IMR-90 (cell line): Measurements from ENCODE around the gene GOT1. TPM values are rescaled to one million over a fixed set of nuclear protein-coding genes. Genes with fewer than 3 reads are reported as not detected.

Experiments used
- ATAC-seq: fragments of 200-7000 bp; cut with Tn5 transposase; 2 replicates; pipeline ENCODE4 v1.9.1; 2020; ENCODE audit warnings: low read depth, mild to moderate bottlenecking, moderate library complexity
- BruUV-seq: library from RNA; stranded (reverse); fragments of 400-500 nt; replicated peaks from 2 replicates; lab custom pipeline; 2021; lab: Mats Ljungman, UMichigan
- CTCF ChIA-PET: fragments of 300-600 bp; formaldehyde crosslinking; extraction: SDS; loops from one replicate; lab custom pipeline; 2021; ENCODE audit warnings: antibody characterized with exemption; lab: Yijun Ruan, JAX
- POLR2A ChIA-PET: fragments of 300-600 bp; sonication (Branson Sonifier 250); formaldehyde crosslinking; loops from one replicate; lab custom pipeline; 2022; ENCODE audit warnings: antibody characterized with exemption; ENCODE audit not compliant: unreplicated experiment; lab: Charles Lee
- DNase-seq: peaks from one replicate; pipeline ENCODE4 v3.0.0; 2013
- H2AFZ ChIP-seq: replicated peaks from 2 replicates; pipeline ENCODE3; 2013; ENCODE audit warnings: low read length, mild to moderate bottlenecking; ENCODE audit not compliant: poor library complexity
- H2AK5ac ChIP-seq: 2 replicates; pipeline ENCODE4 v1.6.1; 2013; ENCODE audit warnings: low read depth, low read length, inconsistent platforms
- H2AK9ac ChIP-seq: replicated peaks from 2 replicates; pipeline ENCODE3; 2013; ENCODE audit warnings: mild to moderate bottlenecking, low read depth, low read length, moderate library complexity; ENCODE audit not compliant: poor library complexity
- H2BK120ac ChIP-seq: 2 replicates; pipeline ENCODE4 v1.6.1; 2013; ENCODE audit warnings: low read depth, low read length, inconsistent platforms
- H2BK15ac ChIP-seq: 3 replicates; pipeline ENCODE4 v1.6.1; 2013; ENCODE audit warnings: low read depth, low read length, inconsistent platforms
- H2BK20ac ChIP-seq: 2 replicates; pipeline ENCODE4 v1.6.1; 2013; ENCODE audit warnings: low read depth, mild to moderate bottlenecking, inconsistent platforms, low read length, moderate library complexity
- H2BK5ac ChIP-seq: 2 replicates; pipeline ENCODE4 v1.6.1; 2013; ENCODE audit warnings: mild to moderate bottlenecking, low read depth, low read length, inconsistent platforms; ENCODE audit not compliant: poor library complexity, severe bottlenecking
- H3K14ac ChIP-seq: replicated peaks from 2 replicates; pipeline ENCODE4 v1.6.1; 2013; ENCODE audit warnings: low read depth, low read length, inconsistent platforms
- H3K18ac ChIP-seq: 2 replicates; pipeline ENCODE4 v1.6.1; 2013; ENCODE audit warnings: low read depth, low read length, control low read depth
- H3K23ac ChIP-seq: 2 replicates; pipeline ENCODE4 v1.6.1; 2013; ENCODE audit warnings: low read depth, low read length, inconsistent platforms
- H3K27ac ChIP-seq: 2 replicates; pipeline ENCODE4 v1.5.1; 2013; ENCODE audit warnings: mild to moderate bottlenecking, control low read depth, low read length; ENCODE audit not compliant: insufficient read depth
- H3K27me3 ChIP-seq: 2 replicates; pipeline ENCODE4 v1.6.1; 2013; ENCODE audit warnings: low read length; ENCODE audit not compliant: control insufficient read depth, insufficient read depth
- H3K36me3 ChIP-seq: 2 replicates; pipeline ENCODE4 v1.6.1; 2013; ENCODE audit warnings: low read length, mixed read lengths; ENCODE audit not compliant: control insufficient read depth, insufficient read depth
- H3K4ac ChIP-seq: 2 replicates; pipeline ENCODE4 v1.6.1; 2013; ENCODE audit warnings: low read depth, low read length, inconsistent platforms
- H3K4me1 ChIP-seq: 2 replicates; pipeline ENCODE4 v1.6.1; 2013; ENCODE audit warnings: low read length, mixed read lengths; ENCODE audit not compliant: control insufficient read depth, insufficient read depth
- H3K4me2 ChIP-seq: 2 replicates; pipeline ENCODE4 v1.6.1; 2013; ENCODE audit warnings: low read depth, mild to moderate bottlenecking, control low read depth, low read length, moderate library complexity
- H3K4me3 ChIP-seq: 2 replicates; pipeline ENCODE4 v1.5.1; 2013; ENCODE audit warnings: low read depth, mild to moderate bottlenecking, control low read depth, low read length, moderate library complexity; ENCODE audit not compliant: insufficient read depth
- H3K56ac ChIP-seq: 2 replicates; pipeline ENCODE4 v1.6.1; 2013; ENCODE audit warnings: low read length, inconsistent platforms; ENCODE audit not compliant: insufficient read depth; ENCODE audit errors: extremely low read depth
- H3K79me1 ChIP-seq, 2 experiments: 2 replicates each; pipeline ENCODE4 v1.6.1; 2013; ENCODE audit warnings: low read length in 2 of 2, inconsistent platforms in 1 of 2, low read depth in 1 of 2
- H3K9ac ChIP-seq: 2 replicates; pipeline ENCODE4 v1.6.1; 2013; ENCODE audit warnings: low read depth, low read length, control low read depth
- H3K9me1 ChIP-seq: 2 replicates; pipeline ENCODE4 v1.6.1; 2013; ENCODE audit warnings: low read length, inconsistent platforms; ENCODE audit not compliant: insufficient read depth
- H3K9me3 ChIP-seq: 2 replicates; pipeline ENCODE4 v1.6.1; 2013; ENCODE audit warnings: low read length; ENCODE audit not compliant: control insufficient read depth, insufficient read depth
- H4K20me1 ChIP-seq: 2 replicates; pipeline ENCODE4 v1.6.1; 2013; ENCODE audit warnings: low read length, inconsistent platforms; ENCODE audit not compliant: insufficient read depth
- H4K5ac ChIP-seq: 2 replicates; pipeline ENCODE4 v1.6.1; 2013; ENCODE audit warnings: mild to moderate bottlenecking, low read depth, low read length, control low read depth
- H4K8ac ChIP-seq, 2 experiments: 2 replicates each; pipeline ENCODE4 v1.6.1; 2013; ENCODE audit warnings: low read depth in 2 of 2, low read length in 2 of 2, control low read depth in 1 of 2, inconsistent platforms in 1 of 2
- H4K91ac ChIP-seq: 2 replicates; pipeline ENCODE4 v1.6.1; 2013; ENCODE audit warnings: low read depth, low read length, inconsistent platforms; ENCODE audit not compliant: insufficient read depth
- CEBPB ChIP-seq: IDR thresholded peaks from 2 replicates; pipeline ENCODE4 v1.6.1; 2012; ENCODE audit warnings: low read depth, low read length, improper control_type of control experiment
- CHD1 ChIP-seq: IDR thresholded peaks from 2 replicates; pipeline ENCODE4 v1.6.1; 2012; ENCODE audit warnings: low read depth, low read length, improper control_type of control experiment
- CTCF ChIP-seq: conservative IDR thresholded peaks from 2 replicates; pipeline ENCODE4 v1.5.1; 2012; ENCODE audit warnings: mild to moderate bottlenecking, low read depth, low read length, improper control_type of control experiment
- ELK1 ChIP-seq: fragments of 150-350 bp; IDR thresholded peaks from 2 replicates; pipeline ENCODE4 v1.6.1; 2016; ENCODE audit warnings: low read depth, mild to moderate bottlenecking, low read length, moderate library complexity, borderline replicate concordance
- MAZ ChIP-seq: IDR thresholded peaks from 2 replicates; pipeline ENCODE4 v1.6.1; 2012; ENCODE audit warnings: low read depth, mild to moderate bottlenecking, low read length, improper control_type of control experiment, moderate library complexity, borderline replicate concordance
- MXI1 ChIP-seq: IDR thresholded peaks from 2 replicates; pipeline ENCODE4 v1.6.1; 2012; ENCODE audit warnings: low read depth, mild to moderate bottlenecking, low read length, moderate library complexity, borderline replicate concordance
- NFE2L2 ChIP-seq: fragments of 150-350 bp; IDR thresholded peaks from 2 replicates; pipeline ENCODE4 v1.6.1; 2016; ENCODE audit warnings: low read depth, mild to moderate bottlenecking, low read length
- RAD21 ChIP-seq: IDR thresholded peaks from 2 replicates; pipeline ENCODE4 v1.6.1; 2012; ENCODE audit warnings: low read length, improper control_type of control experiment
- RCOR1 ChIP-seq: IDR thresholded peaks from 2 replicates; pipeline ENCODE4 v1.6.1; 2012; ENCODE audit warnings: mild to moderate bottlenecking, low read length, improper control_type of control experiment; ENCODE audit not compliant: insufficient replicate concordance
- RFX5 ChIP-seq: IDR thresholded peaks from 2 replicates; pipeline ENCODE4 v1.8.0; 2012; ENCODE audit warnings: low read depth, mild to moderate bottlenecking, low read length, moderate library complexity
- SMC3 ChIP-seq: fragments of 150-350 bp; IDR thresholded peaks from 2 replicates; pipeline ENCODE4 v1.6.1; 2016; ENCODE audit warnings: low read depth, mild to moderate bottlenecking, antibody characterized with exemption, low read length, moderate library complexity
- USF2 ChIP-seq: fragments of 150-350 bp; IDR thresholded peaks from 2 replicates; pipeline ENCODE4 v1.6.1; 2017; ENCODE audit warnings: mild to moderate bottlenecking, antibody characterized with exemption, low read length, low read depth
- WGBS, 2 experiments: methylation state at CpG; one replicate each; pipeline versions ENCODE4 v1.1.5 to v1.1.7; 2013; ENCODE audit warnings: missing lambda C conversion rate in 2 of 2; ENCODE audit not compliant: insufficient read length in 1 of 2; ENCODE audit errors: extremely low coverage in 2 of 2; 5-methylcytosine and 5-hydroxymethylcytosine counted together
- dilution Hi-C: fragments of 300-500 bp; cut with HindIII; formaldehyde crosslinking; loops from one replicate; pipeline ENCODE4 v1.14.3; 2018; ENCODE audit warnings: low sequenced_read_pairs; ENCODE audit not compliant: unreplicated experiment
- in situ Hi-C: fragments of 300-500 bp; cut with MboI; formaldehyde crosslinking; loops from 3 replicates; pipeline ENCODE4 v1.14.3; 2019; ENCODE audit warnings: low sequenced_read_pairs, inconsistent platforms, mixed read lengths
- intact Hi-C: fragments of 100-400 bp; cut with micrococcal nuclease; formaldehyde crosslinking; loops from 2 replicates; pipeline ENCODE4 v1.10.0; 2022
- polyA plus RNA-seq, 3 experiments: library from polyadenylated mRNA; depleted of rRNA; stranded (reverse); fragments of >200 nt; gene quantifications; 2 replicates each; pipeline ENCODE4 v1.2.3, GENCODE V29; 2012; ENCODE audit warnings: low replicate concordance in 1 of 3
- total RNA-seq: library from RNA; depleted of rRNA; stranded (reverse); fragments of >200 nt; gene quantifications from 2 replicates; pipeline ENCODE4 v1.2.3, GENCODE V29; 2012

The GOT1 gene
- total and polyA plus RNA-seq, 2 of the 4 experiments (the other 2 are of a cell fraction): 29.4 to 46.1 TPM

- Histone ChIP-seq H3K27ac (no peak overlapping the region), H3K9me3 (no peaks in the 10 kb centered on the region), H2BK15ac (0 out of 3 replicates have a peak overlapping the region, but pooled peaks have one; percentile 80), H4K91ac (no peak overlapping the region), H4K5ac (no peak overlapping the region), H3K9me1 (peaks cover 21% of the 10 kb centered on the region), H2BK5ac (no peak overlapping the region), H3K23ac (no peak overlapping the region), H3K27me3 (no peaks in the 10 kb centered on the region; the same call in 1 of the 2 replicates), H3K79me1 (no peaks in the 10 kb centered on the region), H3K4me1 (peaks cover 12% of the 10 kb centered on the region), H2BK120ac (no peak overlapping the region), H3K4me2 (no peak overlapping the region), H3K4me3 (no peak overlapping the region), H3K14ac (no peak overlapping the region), H3K36me3 (peaks cover 5% of the 10 kb centered on the region), H2AK9ac (no peak overlapping the region), H3K9ac (no peak overlapping the region), H3K4ac (no peak overlapping the region), H2AFZ (no peak overlapping the region), H2BK20ac (no peak overlapping the region), H4K8ac (no peak overlapping the region), H3K18ac (no peak overlapping the region), H2AK5ac (peak overlapping the region; percentile 65), H3K56ac (no peak overlapping the region), H4K20me1 (no peaks in the 10 kb centered on the region; the same call in 1 of the 2 replicates)
- in situ Hi-C loops: loop anchor here (5.0 kb wide), 1 partner anchor 218 kb away; no protein-coding TSS in a partner anchor
- intact Hi-C loops: loop anchor here (5.0 kb wide), 2 partner anchors 153 to 927 kb away; no protein-coding TSS in a partner anchor
- ATAC-seq: no peak
- no peak for DNase-seq
- no peak for TF ChIP-seq ELK1
- no peak for TF ChIP-seq CTCF
- no peak for TF ChIP-seq NFE2L2
- TF ChIP-seq RAD21: no peak
- TF ChIP-seq MAZ: no peak
- no peak for TF ChIP-seq MXI1
- no peak for TF ChIP-seq CEBPB
- no peak for TF ChIP-seq SMC3
- no peak for TF ChIP-seq CHD1
- no peak for TF ChIP-seq USF2
- TF ChIP-seq RCOR1: no peak
- TF ChIP-seq RFX5: no peak
- dilution Hi-C loops: no loop called here
- CTCF ChIA-PET: no interaction called here
- POLR2A ChIA-PET: no interaction called here
- no TSS peak for BruUV-seq
- WGBS, 2 experiments: 91% methylated on average over 7 of the region's 8 CpGs; no CpG with 5 or more reads in 1 of the 2 experiments
These were observed 36.2 kb downstream of the GOT1 start for GRCh38 chr10:99394256-99394655.
